Mesothelial cell of epicardium (in vitro differentiated cells): ENCODE results near the gene PSMC5. TPM values are rescaled to one million over a fixed set of nuclear protein-coding genes. Genes with fewer than 3 reads are reported as not detected.
A peak's percentile ranks its signal among the peaks of the same experiment; 100 is the strongest.

Experiments
- DNase-seq, 2 experiments: peaks; one replicate each; pipeline ENCODE4 v3.0.0; 2021; ENCODE audit warnings: low spot score in 2 of 2; ENCODE audit not compliant: unreplicated experiment in 2 of 2
- H3K27ac Mint-ChIP-seq: 2 replicates; pipeline ENCODE4 v1.8.0; 2021; ENCODE audit warnings: mixed read lengths
- H3K27me3 Mint-ChIP-seq: 2 replicates; pipeline ENCODE4 v1.8.0; 2021; ENCODE audit warnings: low read depth, mixed read lengths
- H3K36me3 Mint-ChIP-seq: 2 replicates; pipeline ENCODE4 v1.8.0; 2021; ENCODE audit warnings: mixed read lengths
- H3K4me1 Mint-ChIP-seq: 2 replicates; pipeline ENCODE4 v1.8.0; 2021; ENCODE audit warnings: mixed read lengths
- H3K4me3 Mint-ChIP-seq: 2 replicates; pipeline ENCODE4 v1.8.0; 2021; ENCODE audit warnings: mild to moderate bottlenecking, moderate library complexity, mixed read lengths
- H3K9me3 Mint-ChIP-seq: 2 replicates; pipeline ENCODE4 v1.8.0; 2021; ENCODE audit warnings: mixed read lengths
- CTCF ChIP-seq: fragments of 200-600 bp; sonication (generic); IDR thresholded peaks from one replicate; pipeline ENCODE4 v1.5.0; 2021; ENCODE audit warnings: antibody characterized with exemption; ENCODE audit not compliant: unreplicated experiment
- total RNA-seq: library from RNA; stranded (reverse); gene quantifications from 3 replicates; pipeline ENCODE4 v1.2.1, GENCODE V29; 2021

The PSMC5 gene
- total RNA-seq, 1 donor from 2014 or later: 76.5 TPM

- peaks cover 24% of the 10 kb centered on the region for H3K4me1 Mint-ChIP-seq
- H3K27me3 Mint-ChIP-seq: no peaks in the 10 kb centered on the region
- no peak for TF ChIP-seq CTCF
- H3K36me3 Mint-ChIP-seq: peaks cover 31% of the 10 kb centered on the region
- no peaks in the 10 kb centered on the region for H3K9me3 Mint-ChIP-seq
- DNase-seq: no peak
- no peak overlapping the region for H3K4me3 Mint-ChIP-seq
- H3K27ac Mint-ChIP-seq: no peak overlapping the region
These were observed 1.7 kb downstream of the PSMC5 start for GRCh38 chr17:63828936-63829335.

- peaks cover 23% of the 10 kb centered on the region for H3K4me1 Mint-ChIP-seq
- H3K27me3 Mint-ChIP-seq: no peaks in the 10 kb centered on the region
- peaks cover 25% of the 10 kb centered on the region for H3K36me3 Mint-ChIP-seq
- no peak for TF ChIP-seq CTCF
- DNase-seq: no peak
- H3K27ac Mint-ChIP-seq: no peak overlapping the region
- H3K4me3 Mint-ChIP-seq: no peak overlapping the region
- H3K9me3 Mint-ChIP-seq: no peaks in the 10 kb centered on the region
These were observed 3.0 kb downstream of the PSMC5 start for GRCh38 chr17:63830278-63830677.

DNA sequence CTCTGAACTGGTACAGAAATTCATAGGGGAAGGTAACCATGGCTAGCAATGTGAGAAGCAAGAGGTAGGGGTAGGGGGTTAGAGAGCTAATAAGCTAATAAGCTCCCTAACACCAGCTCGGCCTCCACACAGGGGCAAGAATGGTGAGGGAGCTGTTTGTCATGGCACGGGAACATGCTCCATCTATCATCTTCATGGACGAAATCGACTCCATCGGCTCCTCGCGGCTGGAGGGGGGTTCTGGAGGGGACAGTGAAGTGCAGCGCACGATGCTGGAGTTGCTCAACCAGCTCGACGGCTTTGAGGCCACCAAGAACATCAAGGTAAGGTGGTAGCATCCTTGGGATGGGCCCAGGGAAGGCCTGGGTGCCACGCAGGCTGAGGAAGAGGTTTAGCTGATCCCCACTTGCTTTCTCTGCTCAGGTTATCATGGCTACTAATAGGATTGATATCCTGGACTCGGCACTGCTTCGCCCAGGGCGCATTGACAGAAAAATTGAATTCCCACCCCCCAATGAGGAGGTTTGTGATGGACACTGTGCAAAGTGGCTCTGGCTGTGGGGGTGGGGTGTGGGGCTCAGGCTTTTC lies 3.8 kb downstream of the PSMC5 start:
- peaks cover 25% of the 10 kb centered on the region for H3K36me3 Mint-ChIP-seq

DNA sequence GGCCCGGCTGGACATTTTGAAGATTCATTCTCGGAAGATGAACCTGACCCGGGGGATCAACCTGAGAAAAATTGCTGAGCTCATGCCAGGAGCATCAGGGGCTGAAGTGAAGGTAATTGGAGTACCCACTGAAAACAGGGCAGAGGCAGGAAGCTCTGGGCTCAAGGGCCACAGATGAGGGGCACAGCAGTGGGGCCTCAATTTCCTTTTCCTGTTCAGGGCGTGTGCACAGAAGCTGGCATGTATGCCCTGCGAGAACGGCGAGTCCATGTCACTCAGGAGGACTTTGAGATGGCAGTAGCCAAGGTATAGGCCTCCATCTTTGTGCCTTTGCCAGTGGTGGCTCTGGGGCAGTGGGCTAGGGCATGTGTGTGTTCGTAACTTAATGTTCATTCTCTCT lies 4.3 kb downstream of the PSMC5 start:
- peaks cover 11% of the 10 kb centered on the region for H3K4me1 Mint-ChIP-seq
- H3K27ac Mint-ChIP-seq: no peak overlapping the region
- H3K36me3 Mint-ChIP-seq: peaks cover 25% of the 10 kb centered on the region
- H3K4me3 Mint-ChIP-seq: no peak overlapping the region
- no peak for TF ChIP-seq CTCF
- no peaks in the 10 kb centered on the region for H3K27me3 Mint-ChIP-seq
- no peak for DNase-seq
- no peaks in the 10 kb centered on the region for H3K9me3 Mint-ChIP-seq

More for the DNA sequence above, 3.8 kb downstream of the PSMC5 start:
- Mint-ChIP-seq H3K9me3 (no peaks in the 10 kb centered on the region), H3K27ac (peak overlapping the region; percentile 52), H3K4me1 (peaks cover 16% of the 10 kb centered on the region), H3K27me3 (no peaks in the 10 kb centered on the region), H3K4me3 (no peak overlapping the region)
- DNase-seq: no peak
- TF ChIP-seq CTCF: no peak

DNA sequence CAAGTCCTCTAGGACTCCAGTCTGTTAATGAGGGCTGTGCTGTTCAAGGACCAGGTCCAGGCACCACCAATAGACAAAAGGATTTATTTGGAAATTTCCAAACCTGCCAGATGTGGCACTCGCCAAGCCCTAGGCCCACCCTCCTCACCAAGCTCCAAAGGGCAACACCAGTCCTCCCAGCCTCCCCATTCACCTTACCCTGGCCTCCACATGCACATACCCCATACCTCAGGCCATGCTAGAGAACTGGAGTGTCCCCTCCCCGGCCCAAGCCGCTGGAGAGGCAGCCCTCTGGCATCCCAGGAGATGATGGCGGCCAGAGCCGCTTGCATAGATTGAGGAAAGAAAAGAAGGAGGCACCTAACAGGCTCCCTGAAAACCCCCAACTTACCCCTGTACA lies 4.8 kb downstream of the PSMC5 start:
- Mint-ChIP-seq H3K27me3 (no peaks in the 10 kb centered on the region), H3K27ac (no peak overlapping the region), H3K4me3 (no peak overlapping the region), H3K9me3 (no peaks in the 10 kb centered on the region), H3K36me3 (peaks cover 25% of the 10 kb centered on the region), H3K4me1 (peaks cover 11% of the 10 kb centered on the region)
- TF ChIP-seq CTCF: no peak
- no peak for DNase-seq

GRCh38 chr17:63832455-63832854 lies 5.2 kb downstream of the PSMC5 start:
- H3K4me1 Mint-ChIP-seq: peaks cover 11% of the 10 kb centered on the region
- DNase-seq: no peak
- H3K36me3 Mint-ChIP-seq: peaks cover 25% of the 10 kb centered on the region
- H3K27ac Mint-ChIP-seq: peak overlapping the region; percentile 34
- TF ChIP-seq CTCF: no peak
- no peaks in the 10 kb centered on the region for H3K9me3 Mint-ChIP-seq
- no peak overlapping the region for H3K4me3 Mint-ChIP-seq
- H3K27me3 Mint-ChIP-seq: no peaks in the 10 kb centered on the region
